OCI-LY7 (cell line): ENCODE measurements around the gene CCDC51. TPM values are rescaled to one million over a fixed set of nuclear protein-coding genes. Genes with fewer than 3 reads are reported as not detected.

Experiments used
- BruUV-seq: library from RNA; stranded (reverse); fragments of 400-500 nt; replicated peaks from 2 replicates; lab custom pipeline; 2021; lab: Mats Ljungman, UMichigan
- CTCF ChIA-PET: fragments of 300-600 bp; sonication (Branson Sonifier 250); formaldehyde crosslinking; loops from one replicate; lab custom pipeline; 2022; ENCODE audit warnings: antibody characterized with exemption; ENCODE audit not compliant: unreplicated experiment; lab: Charles Lee
- POLR2A ChIA-PET: fragments of 300-600 bp; sonication (Branson Sonifier 250); formaldehyde crosslinking; loops from one replicate; lab custom pipeline; 2022; ENCODE audit warnings: antibody characterized with exemption; lab: Charles Lee
- DNase-seq: peaks from one replicate; pipeline ENCODE4 v3.0.0-alpha.2; 2015; ENCODE audit warnings: low spot score
- H2AFZ ChIP-seq: fragments of 200-600 bp; sonication (generic), shearing (Covaris generic); 2 replicates; pipeline ENCODE4 v1.6.1; 2014; ENCODE audit warnings: mild to moderate bottlenecking, antibody characterized with exemption, low read length, moderate library complexity
- H3K27ac ChIP-seq: fragments of 200-600 bp; sonication (generic); 2 replicates; pipeline ENCODE4 v1.5.1; 2014; ENCODE audit warnings: mixed run types, low read depth, mild to moderate bottlenecking, moderate library complexity, low read length, inconsistent platforms; ENCODE audit not compliant: poor library complexity, severe bottlenecking
- H3K36me3 ChIP-seq: fragments of 200-600 bp; sonication (generic); 2 replicates; pipeline ENCODE4 v1.6.1; 2014; ENCODE audit warnings: mild to moderate bottlenecking, antibody characterized with exemption, low read length, moderate library complexity, mixed read lengths; ENCODE audit not compliant: insufficient read depth
- H3K4me1 ChIP-seq: fragments of 200-600 bp; sonication (generic); 2 replicates; pipeline ENCODE4 v1.5.1; 2014; ENCODE audit warnings: mild to moderate bottlenecking, low read length; ENCODE audit not compliant: insufficient read depth, poor library complexity, severe bottlenecking
- H3K4me2 ChIP-seq: fragments of 200-600 bp; sonication (generic); 2 replicates; pipeline ENCODE4 v1.6.1; 2014; ENCODE audit warnings: mild to moderate bottlenecking, low read length
- H3K4me3 ChIP-seq: fragments of 200-600 bp; sonication (generic); 2 replicates; pipeline ENCODE4 v1.5.1; 2014; ENCODE audit warnings: mild to moderate bottlenecking, low read depth, low read length; ENCODE audit not compliant: poor library complexity, severe bottlenecking
- H3K79me2 ChIP-seq: fragments of 200-600 bp; sonication (generic); 2 replicates; pipeline ENCODE4 v1.6.1; 2016; ENCODE audit warnings: low read depth, mild to moderate bottlenecking, low read length, moderate library complexity, mixed read lengths; ENCODE audit not compliant: insufficient read depth
- H3K9me2 ChIP-seq: fragments of 200-600 bp; sonication (generic); 2 replicates; pipeline ENCODE4 v1.6.1; 2016; ENCODE audit warnings: mild to moderate bottlenecking, low read length, mixed read lengths; ENCODE audit not compliant: insufficient read depth
- H3K9me3 ChIP-seq: fragments of 200-600 bp; sonication (generic); 2 replicates; pipeline ENCODE4 v1.6.1; 2014; ENCODE audit warnings: mild to moderate bottlenecking, mixed run types, low read length, mixed read lengths
- H4K20me1 ChIP-seq: fragments of 200-600 bp; sonication (generic); 2 replicates; pipeline ENCODE4 v1.6.1; 2014; ENCODE audit warnings: mild to moderate bottlenecking, antibody characterized with exemption, low read length, moderate library complexity, mixed read lengths; ENCODE audit not compliant: insufficient read depth
- CTCF ChIP-seq: fragments of 200-600 bp; sonication (generic); conservative IDR thresholded peaks from 2 replicates; pipeline ENCODE4 v1.5.1; 2014; ENCODE audit warnings: mild to moderate bottlenecking, antibody characterized with exemption, low read length, moderate library complexity, mixed read lengths
- EZH2phosphoT487 ChIP-seq: fragments of 200-600 bp; sonication (generic); IDR thresholded peaks from 2 replicates; pipeline ENCODE4 v1.6.1; 2018; ENCODE audit warnings: low read depth, borderline replicate concordance, mild to moderate bottlenecking, mixed run types, antibody characterized with exemption, low read length, moderate library complexity, mixed read lengths
- intact Hi-C: fragments of 100-400 bp; cut with micrococcal nuclease; formaldehyde crosslinking; loops from one replicate; pipeline ENCODE4 v1.10.0; 2022; ENCODE audit not compliant: unreplicated experiment
- total RNA-seq, 2 experiments: library from RNA; depleted of rRNA in 1 of 2; stranded (reverse); fragments of >200 nt in 1 of 2; shearing (Covaris generic) in 1 of 2; gene quantifications; 2 replicates each; pipeline ENCODE4 v1.2.3, GENCODE V29; 2014 to 2022

CCDC51 gene
- total RNA-seq, 2 experiments from 2014 or later = 23.0 to 24.9 TPM

GRCh38 chr3:48473617-48473952 lies 33.7 kb upstream of the CCDC51 start:
- CTCF ChIA-PET = interaction anchor here (0.6 to 2.0 kb wide), 10 partner anchors 10 to 83 kb away, joined by 3 to 9 read pairs (median 4); partner anchors contain the start of genes CCDC51, PFKFB4 and TMA7
- Histone ChIP-seq H3K4me2 (peak overlapping the region; percentile 67), H3K9me2 (no peaks in the 10 kb centered on the region), H3K4me3 (peak overlapping the region; percentile 76), H3K9me3 (no peaks in the 10 kb centered on the region), H3K79me2 (peaks cover 32% of the 10 kb centered on the region), H3K27ac (peak overlapping the region; percentile 84), H4K20me1 (no peaks in the 10 kb centered on the region), H3K4me1 (peaks cover 48% of the 10 kb centered on the region), H2AFZ (peak overlapping the region; percentile 70), H3K36me3 (peaks cover 9% of the 10 kb centered on the region)
- POLR2A ChIA-PET = interaction anchor here (0.6 to 2.8 kb wide), 9 partner anchors 11 to 438 kb away, joined by 3 to 19 read pairs (median 5); partner anchors contain the start of genes ATRIP, CCDC51 and TMA7
- TF ChIP-seq CTCF (no peak), EZH2phosphoT487 (no peak)
- intact Hi-C loops = loop anchor here (1.0 to 2.0 kb wide), 2 partner anchors 19 to 33 kb away; partner anchors contain the start of genes CCDC51 and TMA7
- DNase-seq = no peak
- BruUV-seq = no TSS peak

- Histone ChIP-seq H3K4me1 (peaks cover 48% of the 10 kb centered on the region), H2AFZ (peak overlapping the region; percentile 70), H3K4me2 (peak overlapping the region; percentile 67), H3K9me3 (no peaks in the 10 kb centered on the region), H3K27ac (peak overlapping the region; percentile 84), H3K9me2 (no peaks in the 10 kb centered on the region), H4K20me1 (no peaks in the 10 kb centered on the region; the same call in 1 of the 2 replicates), H3K79me2 (peaks cover 33% of the 10 kb centered on the region), H3K36me3 (peaks cover 14% of the 10 kb centered on the region), H3K4me3 (peak overlapping the region; percentile 76)
- ChIA-PET CTCF (interaction anchor here (0.5 to 2.0 kb wide), 14 partner anchors 9 to 555 kb away, joined by 3 to 9 read pairs (median 4); partner anchors contain the start of genes ATRIP, CCDC51, PFKFB4 and TMA7), POLR2A (interaction anchor here (0.6 to 2.8 kb wide), 10 partner anchors 10 to 438 kb away, joined by 3 to 19 read pairs (median 5); partner anchors contain the start of genes ATRIP, CCDC51 and TMA7)
- DNase-seq = peak; percentile 98
- TF ChIP-seq CTCF = peak; percentile 82
- TF ChIP-seq EZH2phosphoT487 = no peak
- BruUV-seq = no TSS peak
- intact Hi-C loops = loop anchor here (1.0 to 2.0 kb wide), 2 partner anchors 19 to 32 kb away; partner anchors contain the start of genes CCDC51 and TMA7
Observed at GRCh38 chr3:48472923-48473616, 33.2 kb upstream of the CCDC51 start.
